ENCODE measurements around the gene DDX46.

Gene DDX46

GRCh38 chr5:134794082-134794481, 35.5 kb downstream of the DDX46 start:
- H3K27me3 ChIP-seq (ENCODE audit: insufficient read depth, poor library complexity, severe bottlenecking), result no peaks in the 10 kb centered on the region
- no peak overlapping the region for H3K4me3 ChIP-seq (ENCODE audit: severe bottlenecking)
- H3K36me3 ChIP-seq (ENCODE audit: low read depth), result peaks cover 97% of the 10 kb centered on the region
- DNase-seq (ENCODE audit: low spot score) (no peak), ATAC-seq (ENCODE audit: low read depth) (no peak; the same call in 2 of the 3 replicates)
- no peaks in the 10 kb centered on the region for H3K9me3 ChIP-seq (ENCODE audit: severe bottlenecking)
- no peak for TF ChIP-seq CTCF (IDR thresholded peaks at IDR 0.05; ENCODE audit: poor library complexity, severe bottlenecking)
- H3K4me1 ChIP-seq (ENCODE audit: insufficient read depth, poor library complexity, severe bottlenecking), result no peaks in the 10 kb centered on the region
- H3K27ac ChIP-seq (ENCODE audit: poor library complexity, severe bottlenecking), result no peak overlapping the region

GRCh38 chr5:134794819-134795218, 36.2 kb downstream of the DDX46 start:
- Histone ChIP-seq H3K27ac (ENCODE audit: poor library complexity, severe bottlenecking) (no peak overlapping the region), H3K4me1 (ENCODE audit: insufficient read depth, poor library complexity, severe bottlenecking) (no peaks in the 10 kb centered on the region), H3K36me3 (ENCODE audit: low read depth) (peaks cover 94% of the 10 kb centered on the region), H3K4me3 (ENCODE audit: severe bottlenecking) (no peak overlapping the region), H3K9me3 (ENCODE audit: severe bottlenecking) (no peaks in the 10 kb centered on the region), H3K27me3 (ENCODE audit: insufficient read depth, poor library complexity, severe bottlenecking) (no peaks in the 10 kb centered on the region)
- TF ChIP-seq CTCF (IDR thresholded peaks at IDR 0.05; ENCODE audit: poor library complexity, severe bottlenecking), result no peak
- ATAC-seq (ENCODE audit: low read depth), result no peak
- no peak for DNase-seq (ENCODE audit: low spot score)

GRCh38 chr5:134798468-134798867, 39.9 kb downstream of the DDX46 start:
- no peak overlapping the region for H3K27ac ChIP-seq (ENCODE audit: poor library complexity, severe bottlenecking)
- ATAC-seq (ENCODE audit: low read depth), result no peak

GRCh38 chr5:134803821-134804220, 45.2 kb downstream of the DDX46 start:
- Histone ChIP-seq H3K9me3 (ENCODE audit: severe bottlenecking) (no peaks in the 10 kb centered on the region), H3K36me3 (ENCODE audit: low read depth) (peaks cover 82% of the 10 kb centered on the region), H3K4me1 (ENCODE audit: insufficient read depth, poor library complexity, severe bottlenecking) (peaks cover 13% of the 10 kb centered on the region), H3K27me3 (ENCODE audit: insufficient read depth, poor library complexity, severe bottlenecking) (no peaks in the 10 kb centered on the region), H3K27ac (ENCODE audit: poor library complexity, severe bottlenecking) (no peak overlapping the region), H3K4me3 (ENCODE audit: severe bottlenecking) (no peak overlapping the region)
- TF ChIP-seq CTCF (IDR thresholded peaks at IDR 0.05; ENCODE audit: poor library complexity, severe bottlenecking), result no peak
- DNase-seq (ENCODE audit: low spot score) (no peak), ATAC-seq (ENCODE audit: low read depth) (no peak)

More at GRCh38 chr5:134798468-134798867, 39.9 kb downstream of the DDX46 start:
- no peak overlapping the region for H3K4me3 ChIP-seq (ENCODE audit: severe bottlenecking)
- TF ChIP-seq CTCF (IDR thresholded peaks at IDR 0.05; ENCODE audit: poor library complexity, severe bottlenecking), result no peak
- no peak for DNase-seq (ENCODE audit: low spot score)
- H3K36me3 ChIP-seq (ENCODE audit: low read depth), result peaks cover 89% of the 10 kb centered on the region
- no peaks in the 10 kb centered on the region for H3K27me3 ChIP-seq (ENCODE audit: insufficient read depth, poor library complexity, severe bottlenecking)
- no peaks in the 10 kb centered on the region for H3K4me1 ChIP-seq (ENCODE audit: insufficient read depth, poor library complexity, severe bottlenecking)
- H3K9me3 ChIP-seq (ENCODE audit: severe bottlenecking), result no peaks in the 10 kb centered on the region

- H3K4me3 ChIP-seq (ENCODE audit: severe bottlenecking), result no peak overlapping the region
- H3K4me1 ChIP-seq (ENCODE audit: insufficient read depth, poor library complexity, severe bottlenecking), result no peaks in the 10 kb centered on the region
- H3K27ac ChIP-seq (ENCODE audit: poor library complexity, severe bottlenecking), result no peak overlapping the region
- H3K36me3 ChIP-seq (ENCODE audit: low read depth), result peaks cover 96% of the 10 kb centered on the region
- H3K27me3 ChIP-seq (ENCODE audit: insufficient read depth, poor library complexity, severe bottlenecking), result no peaks in the 10 kb centered on the region
- ATAC-seq (ENCODE audit: low read depth), result no peak
- no peak for TF ChIP-seq CTCF (IDR thresholded peaks at IDR 0.05; ENCODE audit: poor library complexity, severe bottlenecking)
- DNase-seq (ENCODE audit: low spot score), result no peak
- H3K9me3 ChIP-seq (ENCODE audit: severe bottlenecking), result no peaks in the 10 kb centered on the region
These were observed 54.8 kb downstream of the DDX46 start for GRCh38 chr5:134813407-134813806.
